IMR-90 (cell line): ENCODE measurements around the gene MAMDC4. TPM values are rescaled to one million over a fixed set of nuclear protein-coding genes. Genes with fewer than 3 reads are reported as not detected.

ENCODE experiments used
- ATAC-seq: fragments of 200-7000 bp; cut with Tn5 transposase; 2 replicates; pipeline ENCODE4 v1.9.1; 2020; ENCODE audit warnings: low read depth, mild to moderate bottlenecking, moderate library complexity
- BruUV-seq: library from RNA; stranded (reverse); fragments of 400-500 nt; replicated peaks from 2 replicates; lab custom pipeline; 2021; lab: Mats Ljungman, UMichigan
- CTCF ChIA-PET: fragments of 300-600 bp; formaldehyde crosslinking; extraction: SDS; loops from one replicate; lab custom pipeline; 2021; ENCODE audit warnings: antibody characterized with exemption; lab: Yijun Ruan, JAX
- POLR2A ChIA-PET: fragments of 300-600 bp; sonication (Branson Sonifier 250); formaldehyde crosslinking; loops from one replicate; lab custom pipeline; 2022; ENCODE audit warnings: antibody characterized with exemption; ENCODE audit not compliant: unreplicated experiment; lab: Charles Lee
- DNase-seq: peaks from one replicate; pipeline ENCODE4 v3.0.0; 2013
- H2AFZ ChIP-seq: replicated peaks from 2 replicates; pipeline ENCODE3; 2013; ENCODE audit warnings: low read length, mild to moderate bottlenecking; ENCODE audit not compliant: poor library complexity
- H2AK5ac ChIP-seq: 2 replicates; pipeline ENCODE4 v1.6.1; 2013; ENCODE audit warnings: low read depth, low read length, inconsistent platforms
- H2AK9ac ChIP-seq: replicated peaks from 2 replicates; pipeline ENCODE3; 2013; ENCODE audit warnings: mild to moderate bottlenecking, low read depth, low read length, moderate library complexity; ENCODE audit not compliant: poor library complexity
- H2BK120ac ChIP-seq: 2 replicates; pipeline ENCODE4 v1.6.1; 2013; ENCODE audit warnings: low read depth, low read length, inconsistent platforms
- H2BK15ac ChIP-seq: 3 replicates; pipeline ENCODE4 v1.6.1; 2013; ENCODE audit warnings: low read depth, low read length, inconsistent platforms
- H2BK20ac ChIP-seq: 2 replicates; pipeline ENCODE4 v1.6.1; 2013; ENCODE audit warnings: low read depth, mild to moderate bottlenecking, inconsistent platforms, low read length, moderate library complexity
- H2BK5ac ChIP-seq: 2 replicates; pipeline ENCODE4 v1.6.1; 2013; ENCODE audit warnings: mild to moderate bottlenecking, low read depth, low read length, inconsistent platforms; ENCODE audit not compliant: poor library complexity, severe bottlenecking
- H3K14ac ChIP-seq: replicated peaks from 2 replicates; pipeline ENCODE4 v1.6.1; 2013; ENCODE audit warnings: low read depth, low read length, inconsistent platforms
- H3K18ac ChIP-seq: 2 replicates; pipeline ENCODE4 v1.6.1; 2013; ENCODE audit warnings: low read depth, low read length, control low read depth
- H3K23ac ChIP-seq: 2 replicates; pipeline ENCODE4 v1.6.1; 2013; ENCODE audit warnings: low read depth, low read length, inconsistent platforms
- H3K27ac ChIP-seq: 2 replicates; pipeline ENCODE4 v1.5.1; 2013; ENCODE audit warnings: mild to moderate bottlenecking, control low read depth, low read length; ENCODE audit not compliant: insufficient read depth
- H3K27me3 ChIP-seq: 2 replicates; pipeline ENCODE4 v1.6.1; 2013; ENCODE audit warnings: low read length; ENCODE audit not compliant: control insufficient read depth, insufficient read depth
- H3K36me3 ChIP-seq: 2 replicates; pipeline ENCODE4 v1.6.1; 2013; ENCODE audit warnings: low read length, mixed read lengths; ENCODE audit not compliant: control insufficient read depth, insufficient read depth
- H3K4ac ChIP-seq: 2 replicates; pipeline ENCODE4 v1.6.1; 2013; ENCODE audit warnings: low read depth, low read length, inconsistent platforms
- H3K4me1 ChIP-seq: 2 replicates; pipeline ENCODE4 v1.6.1; 2013; ENCODE audit warnings: low read length, mixed read lengths; ENCODE audit not compliant: control insufficient read depth, insufficient read depth
- H3K4me2 ChIP-seq: 2 replicates; pipeline ENCODE4 v1.6.1; 2013; ENCODE audit warnings: low read depth, mild to moderate bottlenecking, control low read depth, low read length, moderate library complexity
- H3K4me3 ChIP-seq: 2 replicates; pipeline ENCODE4 v1.5.1; 2013; ENCODE audit warnings: low read depth, mild to moderate bottlenecking, control low read depth, low read length, moderate library complexity; ENCODE audit not compliant: insufficient read depth
- H3K56ac ChIP-seq: 2 replicates; pipeline ENCODE4 v1.6.1; 2013; ENCODE audit warnings: low read length, inconsistent platforms; ENCODE audit not compliant: insufficient read depth; ENCODE audit errors: extremely low read depth
- H3K79me1 ChIP-seq, 2 experiments: 2 replicates each; pipeline ENCODE4 v1.6.1; 2013; ENCODE audit warnings: low read length in 2 of 2, inconsistent platforms in 1 of 2, low read depth in 1 of 2
- H3K9ac ChIP-seq: 2 replicates; pipeline ENCODE4 v1.6.1; 2013; ENCODE audit warnings: low read depth, low read length, control low read depth
- H3K9me1 ChIP-seq: 2 replicates; pipeline ENCODE4 v1.6.1; 2013; ENCODE audit warnings: low read length, inconsistent platforms; ENCODE audit not compliant: insufficient read depth
- H3K9me3 ChIP-seq: 2 replicates; pipeline ENCODE4 v1.6.1; 2013; ENCODE audit warnings: low read length; ENCODE audit not compliant: control insufficient read depth, insufficient read depth
- H4K20me1 ChIP-seq: 2 replicates; pipeline ENCODE4 v1.6.1; 2013; ENCODE audit warnings: low read length, inconsistent platforms; ENCODE audit not compliant: insufficient read depth
- H4K5ac ChIP-seq: 2 replicates; pipeline ENCODE4 v1.6.1; 2013; ENCODE audit warnings: mild to moderate bottlenecking, low read depth, low read length, control low read depth
- H4K8ac ChIP-seq, 2 experiments: 2 replicates each; pipeline ENCODE4 v1.6.1; 2013; ENCODE audit warnings: low read depth in 2 of 2, low read length in 2 of 2, control low read depth in 1 of 2, inconsistent platforms in 1 of 2
- H4K91ac ChIP-seq: 2 replicates; pipeline ENCODE4 v1.6.1; 2013; ENCODE audit warnings: low read depth, low read length, inconsistent platforms; ENCODE audit not compliant: insufficient read depth
- MAFK ChIP-seq: IDR thresholded peaks from 2 replicates; pipeline ENCODE4 v1.6.1; 2012; ENCODE audit warnings: low read depth, low read length, improper control_type of control experiment
- MAZ ChIP-seq: IDR thresholded peaks from 2 replicates; pipeline ENCODE4 v1.6.1; 2012; ENCODE audit warnings: low read depth, mild to moderate bottlenecking, low read length, improper control_type of control experiment, moderate library complexity, borderline replicate concordance
- MXI1 ChIP-seq: IDR thresholded peaks from 2 replicates; pipeline ENCODE4 v1.6.1; 2012; ENCODE audit warnings: low read depth, mild to moderate bottlenecking, low read length, moderate library complexity, borderline replicate concordance
- NFE2L2 ChIP-seq: fragments of 150-350 bp; IDR thresholded peaks from 2 replicates; pipeline ENCODE4 v1.6.1; 2016; ENCODE audit warnings: low read depth, mild to moderate bottlenecking, low read length
- POLR2A ChIP-seq: IDR thresholded peaks from 2 replicates; pipeline ENCODE4 v1.6.1; 2012; ENCODE audit warnings: mild to moderate bottlenecking, low read depth, low read length
- RCOR1 ChIP-seq: IDR thresholded peaks from 2 replicates; pipeline ENCODE4 v1.6.1; 2012; ENCODE audit warnings: mild to moderate bottlenecking, low read length, improper control_type of control experiment; ENCODE audit not compliant: insufficient replicate concordance
- SMC3 ChIP-seq: fragments of 150-350 bp; IDR thresholded peaks from 2 replicates; pipeline ENCODE4 v1.6.1; 2016; ENCODE audit warnings: low read depth, mild to moderate bottlenecking, antibody characterized with exemption, low read length, moderate library complexity
- USF2 ChIP-seq: fragments of 150-350 bp; IDR thresholded peaks from 2 replicates; pipeline ENCODE4 v1.6.1; 2017; ENCODE audit warnings: mild to moderate bottlenecking, antibody characterized with exemption, low read length, low read depth
- WGBS, 2 experiments: methylation state at CpG; one replicate each; pipeline versions ENCODE4 v1.1.5 to v1.1.7; 2013; ENCODE audit warnings: missing lambda C conversion rate in 2 of 2; ENCODE audit not compliant: insufficient read length in 1 of 2; ENCODE audit errors: extremely low coverage in 2 of 2; 5-methylcytosine and 5-hydroxymethylcytosine counted together
- dilution Hi-C: fragments of 300-500 bp; cut with HindIII; formaldehyde crosslinking; loops from one replicate; pipeline ENCODE4 v1.14.3; 2018; ENCODE audit warnings: low sequenced_read_pairs; ENCODE audit not compliant: unreplicated experiment
- in situ Hi-C: fragments of 300-500 bp; cut with MboI; formaldehyde crosslinking; loops from 3 replicates; pipeline ENCODE4 v1.14.3; 2019; ENCODE audit warnings: low sequenced_read_pairs, inconsistent platforms, mixed read lengths
- intact Hi-C: fragments of 100-400 bp; cut with micrococcal nuclease; formaldehyde crosslinking; loops from 2 replicates; pipeline ENCODE4 v1.10.0; 2022
- polyA plus RNA-seq, 3 experiments: library from polyadenylated mRNA; depleted of rRNA; stranded (reverse); fragments of >200 nt; gene quantifications; 2 replicates each; pipeline ENCODE4 v1.2.3, GENCODE V29; 2012; ENCODE audit warnings: low replicate concordance in 1 of 3
- total RNA-seq: library from RNA; depleted of rRNA; stranded (reverse); fragments of >200 nt; gene quantifications from 2 replicates; pipeline ENCODE4 v1.2.3, GENCODE V29; 2012
- TF ChIP-seq, protein P1 (sequence below): conservative IDR thresholded peaks from 2 replicates; pipeline ENCODE4 v1.5.1; 2012; ENCODE audit warnings: mild to moderate bottlenecking, low read depth, low read length, improper control_type of control experiment

The MAMDC4 gene
- total and polyA plus RNA-seq, 2 of the 4 experiments (the other 2 are of a cell fraction), result 0.18 to 3.5 TPM

DNA sequence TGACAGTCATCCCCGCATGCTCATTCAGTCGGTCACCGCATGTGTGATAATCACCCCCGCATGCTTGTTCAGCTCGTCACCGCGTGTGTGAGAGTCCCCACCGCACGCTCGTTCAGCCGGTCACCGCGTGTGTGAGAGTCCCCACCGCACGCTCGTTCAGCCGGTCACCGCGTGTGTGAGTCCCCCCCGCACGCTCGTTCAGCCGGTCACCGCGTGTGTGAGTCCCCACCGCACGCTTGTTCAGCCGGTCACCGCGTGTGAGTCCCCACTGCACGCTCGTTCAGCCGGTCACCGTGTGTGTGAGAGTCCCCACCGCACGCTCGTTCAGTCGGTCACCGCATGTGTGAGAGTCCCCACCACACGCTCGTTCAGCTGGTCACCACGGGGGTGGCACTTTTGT lies 37.7 kb downstream of the MAMDC4 start:
- Histone ChIP-seq H3K79me1 (peaks cover 13 to 65% of the 10 kb centered on the region in 2 experiments), H3K4me2 (no peak overlapping the region), H3K14ac (no peak overlapping the region), H3K18ac (no peak overlapping the region), H2AK5ac (no peak overlapping the region), H3K27ac (no peak overlapping the region), H3K9ac (no peak overlapping the region), H3K4me3 (no peak overlapping the region), H3K23ac (no peak overlapping the region), H2BK15ac (no peak overlapping the region), H3K36me3 (0 out of 2 replicates have a peak, but pooled peaks cover 8% of the 10 kb centered on the region), H4K20me1 (peaks cover 14% of the 10 kb centered on the region), H3K4me1 (peaks cover 3% of the 10 kb centered on the region), H2AK9ac (no peak overlapping the region), H3K56ac (no peak overlapping the region), H2BK20ac (no peak overlapping the region), H3K9me3 (no peaks in the 10 kb centered on the region), H3K4ac (no peak overlapping the region), H2BK5ac (no peak overlapping the region), H3K9me1 (0 out of 2 replicates have a peak, but pooled peaks cover 10% of the 10 kb centered on the region), H3K27me3 (no peaks in the 10 kb centered on the region), H4K91ac (no peak overlapping the region), H4K8ac (no peak overlapping the region), H2BK120ac (no peak overlapping the region), H4K5ac (no peak overlapping the region), H2AFZ (no peak overlapping the region)
- ChIA-PET CTCF (no interaction called here), POLR2A (no interaction called here)
- dilution Hi-C loops (no loop called here), intact Hi-C loops (no loop called here), in situ Hi-C loops (no loop called here)
- TF ChIP-seq MXI1, result no peak
- no peak for TF ChIP-seq NFE2L2
- TF ChIP-seq, protein P1, sequence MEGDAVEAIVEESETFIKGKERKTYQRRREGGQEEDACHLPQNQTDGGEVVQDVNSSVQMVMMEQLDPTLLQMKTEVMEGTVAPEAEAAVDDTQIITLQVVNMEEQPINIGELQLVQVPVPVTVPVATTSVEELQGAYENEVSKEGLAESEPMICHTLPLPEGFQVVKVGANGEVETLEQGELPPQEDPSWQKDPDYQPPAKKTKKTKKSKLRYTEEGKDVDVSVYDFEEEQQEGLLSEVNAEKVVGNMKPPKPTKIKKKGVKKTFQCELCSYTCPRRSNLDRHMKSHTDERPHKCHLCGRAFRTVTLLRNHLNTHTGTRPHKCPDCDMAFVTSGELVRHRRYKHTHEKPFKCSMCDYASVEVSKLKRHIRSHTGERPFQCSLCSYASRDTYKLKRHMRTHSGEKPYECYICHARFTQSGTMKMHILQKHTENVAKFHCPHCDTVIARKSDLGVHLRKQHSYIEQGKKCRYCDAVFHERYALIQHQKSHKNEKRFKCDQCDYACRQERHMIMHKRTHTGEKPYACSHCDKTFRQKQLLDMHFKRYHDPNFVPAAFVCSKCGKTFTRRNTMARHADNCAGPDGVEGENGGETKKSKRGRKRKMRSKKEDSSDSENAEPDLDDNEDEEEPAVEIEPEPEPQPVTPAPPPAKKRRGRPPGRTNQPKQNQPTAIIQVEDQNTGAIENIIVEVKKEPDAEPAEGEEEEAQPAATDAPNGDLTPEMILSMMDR, result no peak
- TF ChIP-seq MAFK, result no peak
- no peak for TF ChIP-seq USF2
- no peak for TF ChIP-seq SMC3
- no peak for TF ChIP-seq MAZ
- TF ChIP-seq POLR2A, result no peak
- no peak for TF ChIP-seq RCOR1
- no peak for ATAC-seq
- no TSS peak for BruUV-seq
- WGBS, 2 experiments, result 96% methylated on average over 19 of the region's 42 CpGs; no CpG with 5 or more reads in 1 of the 2 experiments
- DNase-seq, result no peak
